Ishikawa (cell line): ENCODE results near the gene CADM2.

ENCODE experiments used
- CEBPB ChIP-seq: IDR thresholded peaks from 2 replicates; pipeline ENCODE4 v1.6.1; 2012
- CREB1 ChIP-seq: IDR thresholded peaks from 2 replicates; pipeline ENCODE4 v1.6.1; 2012; ENCODE audit warnings: low read depth
- EGR1 ChIP-seq: IDR thresholded peaks from 2 replicates; pipeline ENCODE4 v1.6.1; 2012
- EP300 ChIP-seq: IDR thresholded peaks from 2 replicates; pipeline ENCODE4 v1.6.1; 2012; ENCODE audit warnings: borderline replicate concordance
- FOXM1 ChIP-seq: IDR thresholded peaks from 2 replicates; pipeline ENCODE4 v1.6.1; 2012; ENCODE audit warnings: low read depth, borderline replicate concordance
- MAX ChIP-seq: IDR thresholded peaks from 2 replicates; pipeline ENCODE4 v1.6.1; 2012
- NFIC ChIP-seq: IDR thresholded peaks from 2 replicates; pipeline ENCODE4 v1.6.1; 2012
- RAD21 ChIP-seq: IDR thresholded peaks from 2 replicates; pipeline ENCODE4 v1.6.1; 2012; ENCODE audit warnings: low read depth
- TAF1 ChIP-seq: IDR thresholded peaks from 2 replicates; pipeline ENCODE4 v1.6.1; 2012; ENCODE audit warnings: low read depth, mild to moderate bottlenecking
- TCF12 ChIP-seq: IDR thresholded peaks from 2 replicates; pipeline ENCODE4 v1.6.1; 2012; ENCODE audit warnings: low read depth
- TEAD4 ChIP-seq: IDR thresholded peaks from 2 replicates; pipeline ENCODE4 v1.6.1; 2012
- USF1 ChIP-seq: IDR thresholded peaks from 2 replicates; pipeline ENCODE4 v1.6.1; 2012
- YY1 ChIP-seq: IDR thresholded peaks from 2 replicates; pipeline ENCODE4 v1.6.1; 2012; ENCODE audit warnings: low read depth
- ZBTB7A ChIP-seq: IDR thresholded peaks from 2 replicates; pipeline ENCODE4 v1.6.1; 2012; ENCODE audit warnings: low read depth
- TF ChIP-seq, protein P1 (sequence below): IDR thresholded peaks from 2 replicates; pipeline ENCODE4 v1.6.1; 2012; ENCODE audit warnings: low read depth, mild to moderate bottlenecking

CADM2 gene

GRCh38 chr3:86056962-86057361 is 1098.2 kb downstream of the CADM2 start:
- no peak for TF ChIP-seq TEAD4
- no peak for TF ChIP-seq USF1
- TF ChIP-seq MAX = no peak
- TF ChIP-seq, protein P1, sequence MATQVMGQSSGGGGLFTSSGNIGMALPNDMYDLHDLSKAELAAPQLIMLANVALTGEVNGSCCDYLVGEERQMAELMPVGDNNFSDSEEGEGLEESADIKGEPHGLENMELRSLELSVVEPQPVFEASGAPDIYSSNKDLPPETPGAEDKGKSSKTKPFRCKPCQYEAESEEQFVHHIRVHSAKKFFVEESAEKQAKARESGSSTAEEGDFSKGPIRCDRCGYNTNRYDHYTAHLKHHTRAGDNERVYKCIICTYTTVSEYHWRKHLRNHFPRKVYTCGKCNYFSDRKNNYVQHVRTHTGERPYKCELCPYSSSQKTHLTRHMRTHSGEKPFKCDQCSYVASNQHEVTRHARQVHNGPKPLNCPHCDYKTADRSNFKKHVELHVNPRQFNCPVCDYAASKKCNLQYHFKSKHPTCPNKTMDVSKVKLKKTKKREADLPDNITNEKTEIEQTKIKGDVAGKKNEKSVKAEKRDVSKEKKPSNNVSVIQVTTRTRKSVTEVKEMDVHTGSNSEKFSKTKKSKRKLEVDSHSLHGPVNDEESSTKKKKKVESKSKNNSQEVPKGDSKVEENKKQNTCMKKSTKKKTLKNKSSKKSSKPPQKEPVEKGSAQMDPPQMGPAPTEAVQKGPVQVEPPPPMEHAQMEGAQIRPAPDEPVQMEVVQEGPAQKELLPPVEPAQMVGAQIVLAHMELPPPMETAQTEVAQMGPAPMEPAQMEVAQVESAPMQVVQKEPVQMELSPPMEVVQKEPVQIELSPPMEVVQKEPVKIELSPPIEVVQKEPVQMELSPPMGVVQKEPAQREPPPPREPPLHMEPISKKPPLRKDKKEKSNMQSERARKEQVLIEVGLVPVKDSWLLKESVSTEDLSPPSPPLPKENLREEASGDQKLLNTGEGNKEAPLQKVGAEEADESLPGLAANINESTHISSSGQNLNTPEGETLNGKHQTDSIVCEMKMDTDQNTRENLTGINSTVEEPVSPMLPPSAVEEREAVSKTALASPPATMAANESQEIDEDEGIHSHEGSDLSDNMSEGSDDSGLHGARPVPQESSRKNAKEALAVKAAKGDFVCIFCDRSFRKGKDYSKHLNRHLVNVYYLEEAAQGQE = no peak
- no peak for TF ChIP-seq TAF1
- TF ChIP-seq CEBPB = no peak
- no peak for TF ChIP-seq NFIC
- TF ChIP-seq EP300 = no peak
- TF ChIP-seq CREB1 = no peak
- TF ChIP-seq EGR1 = no peak

- TF ChIP-seq EP300 (no peak), CREB1 (no peak)
Observed at GRCh38 chr3:86073799-86074198, 1115.0 kb downstream of the CADM2 start.

GRCh38 chr3:86087160-86087871 is 1128.5 kb downstream of the CADM2 start:
- TF ChIP-seq CEBPB (no peak), ZBTB7A (no peak), TAF1 (no peak), USF1 (no peak), TEAD4 (no peak), RAD21 (no peak), TCF12 (no peak), FOXM1 (no peak), EP300 (no peak), NFIC (no peak)
- TF ChIP-seq, protein P1 = no peak

- TF ChIP-seq TCF12 (no peak), RAD21 (no peak), CREB1 (no peak), NFIC (no peak), ZBTB7A (no peak), TAF1 (no peak), TEAD4 (no peak), FOXM1 (no peak), CEBPB (no peak), MAX (no peak), YY1 (no peak), EGR1 (no peak), USF1 (no peak)
- TF ChIP-seq, protein P1 = no peak
Observed at GRCh38 chr3:86104154-86104553, 1145.4 kb downstream of the CADM2 start.

DNA sequence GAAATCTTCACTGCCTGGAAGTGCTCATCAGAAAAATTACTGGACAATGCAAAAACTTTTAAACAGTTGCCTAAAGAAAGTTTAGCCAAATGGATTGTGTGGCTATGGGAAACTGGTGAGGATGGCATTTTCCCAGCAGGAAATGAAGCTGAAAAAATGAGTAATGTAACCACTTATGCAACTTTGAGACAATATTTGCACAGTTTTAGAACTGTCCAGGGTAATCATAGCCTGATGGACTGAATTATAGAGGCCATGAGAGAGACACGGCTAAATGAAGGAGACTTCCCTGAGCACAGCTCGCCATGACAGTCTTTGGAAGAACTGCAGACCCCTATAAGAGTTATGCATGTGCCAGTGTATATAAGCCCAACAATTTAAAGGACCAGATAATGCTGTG is 1150.6 kb downstream of the CADM2 start:
- TF ChIP-seq USF1 = no peak
- no peak for TF ChIP-seq RAD21
- TF ChIP-seq NFIC = no peak
- TF ChIP-seq YY1 = no peak
- no peak for TF ChIP-seq FOXM1
- TF ChIP-seq, protein P1 = no peak
- TF ChIP-seq EGR1 = no peak
- no peak for TF ChIP-seq TCF12
- TF ChIP-seq ZBTB7A = no peak
- TF ChIP-seq CEBPB = no peak
